ENCODE results near the gene IL1RAPL1.

Gene IL1RAPL1

GRCh38 chrX:28638775-28639174 is 51.5 kb downstream of the IL1RAPL1 start:
- Histone ChIP-seq H3K4me1 (ENCODE audit: control insufficient read depth in 2 of 2, insufficient read depth in 1 of 2, low read depth in 1 of 2, low read length in 2 of 2) (no peaks in the 10 kb centered on the region), H2BK15ac (ENCODE audit: low read length) (no peak overlapping the region), H3K23ac (ENCODE audit: low read depth, low read length, poor library complexity) (no peak overlapping the region), H2BK12ac (ENCODE audit: low read length) (no peak overlapping the region), H3K27me3 (ENCODE audit: control insufficient read depth in 3 of 3, insufficient read depth in 3 of 3, low read depth in 1 of 3, low read length in 3 of 3) (no peaks in the 10 kb centered on the region), H3K9ac (ENCODE audit: low read depth, low read length, poor library complexity) (no peak overlapping the region), H3K4me3 (ENCODE audit: low read length in 2 of 2) (no peak overlapping the region), H2BK5ac (ENCODE audit: low read length) (no peak overlapping the region), H2AFZ (ENCODE audit: low read length) (no peak overlapping the region), H3K36me3 (replicated peaks in 1 of 2; ENCODE audit: control insufficient read depth in 2 of 2, insufficient read depth in 2 of 2, low read length in 2 of 2) (no peaks in the 10 kb centered on the region), H3K9me3 (replicated peaks in 1 of 2; ENCODE audit: control insufficient read depth in 2 of 2, insufficient read depth in 1 of 2, low read depth in 1 of 2, low read length in 2 of 2) (no peaks in the 10 kb centered on the region), H3K18ac (ENCODE audit: low read length) (no peak overlapping the region), H3K4me2 (ENCODE audit: insufficient read depth, low read length, poor library complexity, severe bottlenecking) (no peak overlapping the region), H3K14ac (ENCODE audit: low read length) (no peak overlapping the region), H4K91ac (ENCODE audit: low read depth, low read length, poor library complexity) (no peak overlapping the region), H3K27ac (replicated peaks; ENCODE audit: low read length) (no peak overlapping the region), H2AK5ac (ENCODE audit: low read depth, low read length) (no peak overlapping the region), H3K79me1 (ENCODE audit: low read depth, low read length) (no peaks in the 10 kb centered on the region), H3K4ac (ENCODE audit: low read length) (no peak overlapping the region), H4K8ac (ENCODE audit: low read depth, low read length) (no peak overlapping the region), H2BK120ac (ENCODE audit: low read depth, low read length) (no peak overlapping the region)
- DNase-seq (ENCODE audit: low spot score): no peak
- no CpG with 5 or more reads among the region's 3 CpGs for WGBS, 2 donors (ENCODE audit: extremely low coverage in 2 of 2, insufficient read length in 2 of 2, insufficient replicate concordance in 1 of 2)

- H2BK5ac ChIP-seq (ENCODE audit: low read length): no peak overlapping the region
- H2BK12ac ChIP-seq (ENCODE audit: low read length): no peak overlapping the region
- no peak overlapping the region for H3K4me2 ChIP-seq (ENCODE audit: insufficient read depth, low read length, poor library complexity, severe bottlenecking)
- H4K91ac ChIP-seq (ENCODE audit: low read depth, low read length, poor library complexity): no peak overlapping the region
- H3K23ac ChIP-seq (ENCODE audit: low read depth, low read length, poor library complexity): no peak overlapping the region
- H3K9ac ChIP-seq (ENCODE audit: low read depth, low read length, poor library complexity): no peak overlapping the region
- no peak overlapping the region for H3K4me3 ChIP-seq (ENCODE audit: low read length in 2 of 2)
- no peak overlapping the region for H3K4ac ChIP-seq (ENCODE audit: low read length)
- no peaks in the 10 kb centered on the region for H3K36me3 ChIP-seq (replicated peaks in 1 of 2; ENCODE audit: control insufficient read depth in 2 of 2, insufficient read depth in 2 of 2, low read length in 2 of 2)
- no peak overlapping the region for H3K27ac ChIP-seq (replicated peaks; ENCODE audit: low read length)
- WGBS, 2 donors (ENCODE audit: extremely low coverage in 2 of 2, insufficient read length in 2 of 2, insufficient replicate concordance in 1 of 2): no CpG with 5 or more reads among the region's 2 CpGs
- no peaks in the 10 kb centered on the region for H3K4me1 ChIP-seq (ENCODE audit: control insufficient read depth in 2 of 2, insufficient read depth in 1 of 2, low read depth in 1 of 2, low read length in 2 of 2)
- no peak overlapping the region for H3K14ac ChIP-seq (ENCODE audit: low read length)
- no peak for DNase-seq (ENCODE audit: low spot score)
- H3K27me3 ChIP-seq (ENCODE audit: control insufficient read depth in 3 of 3, insufficient read depth in 3 of 3, low read depth in 1 of 3, low read length in 3 of 3): no peaks in the 10 kb centered on the region
- H2AFZ ChIP-seq (ENCODE audit: low read length): no peak overlapping the region
- no peak overlapping the region for H2BK120ac ChIP-seq (ENCODE audit: low read depth, low read length)
- H4K8ac ChIP-seq (ENCODE audit: low read depth, low read length): no peak overlapping the region
- no peaks in the 10 kb centered on the region for H3K79me1 ChIP-seq (ENCODE audit: low read depth, low read length)
- H3K9me3 ChIP-seq (replicated peaks in 1 of 2; ENCODE audit: control insufficient read depth in 2 of 2, insufficient read depth in 1 of 2, low read depth in 1 of 2, low read length in 2 of 2): no peaks in the 10 kb centered on the region
- H3K18ac ChIP-seq (ENCODE audit: low read length): no peak overlapping the region
- H2AK5ac ChIP-seq (ENCODE audit: low read depth, low read length): no peak overlapping the region
- no peak overlapping the region for H2BK15ac ChIP-seq (ENCODE audit: low read length)
Measured at GRCh38 chrX:28639451-28639850, 52.2 kb downstream of the IL1RAPL1 start.

DNA sequence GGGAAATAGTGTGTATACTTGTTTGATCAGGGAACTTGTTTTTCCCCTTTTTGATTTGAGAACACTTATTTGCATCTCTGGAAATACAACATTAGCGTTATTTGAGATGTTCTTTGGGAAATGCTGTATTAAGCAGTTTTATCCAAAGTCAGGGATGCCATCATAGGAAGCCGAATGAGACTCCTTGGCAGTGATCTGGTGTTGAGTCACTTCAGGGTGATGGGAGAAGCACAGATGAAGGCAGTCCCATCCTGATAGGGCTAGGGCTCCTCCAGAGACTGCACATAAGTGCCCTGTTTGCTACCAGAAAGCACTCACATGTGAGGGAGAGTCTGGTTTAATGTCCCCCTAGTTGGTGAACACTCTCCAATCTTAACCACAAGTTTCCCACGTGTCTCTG is 62.3 kb downstream of the IL1RAPL1 start:
- Histone ChIP-seq H2BK5ac (ENCODE audit: low read length) (no peak overlapping the region), H3K4me2 (ENCODE audit: insufficient read depth, low read length, poor library complexity, severe bottlenecking) (no peak overlapping the region), H3K9ac (ENCODE audit: low read depth, low read length, poor library complexity) (no peak overlapping the region), H3K18ac (ENCODE audit: low read length) (no peak overlapping the region), H2AFZ (ENCODE audit: low read length) (no peak overlapping the region), H2BK120ac (ENCODE audit: low read depth, low read length) (no peak overlapping the region), H3K14ac (ENCODE audit: low read length) (no peak overlapping the region), H3K4me3 (ENCODE audit: low read length in 2 of 2) (no peak overlapping the region), H2AK5ac (ENCODE audit: low read depth, low read length) (no peak overlapping the region), H3K79me1 (ENCODE audit: low read depth, low read length) (no peaks in the 10 kb centered on the region), H3K4me1 (ENCODE audit: control insufficient read depth in 2 of 2, insufficient read depth in 1 of 2, low read depth in 1 of 2, low read length in 2 of 2) (no peaks in the 10 kb centered on the region), H3K27ac (replicated peaks; ENCODE audit: low read length) (no peak overlapping the region), H3K36me3 (replicated peaks in 1 of 2; ENCODE audit: control insufficient read depth in 2 of 2, insufficient read depth in 2 of 2, low read length in 2 of 2) (no peaks in the 10 kb centered on the region), H3K9me3 (replicated peaks in 1 of 2; ENCODE audit: control insufficient read depth in 2 of 2, insufficient read depth in 1 of 2, low read depth in 1 of 2, low read length in 2 of 2) (no peaks in the 10 kb centered on the region), H4K8ac (ENCODE audit: low read depth, low read length) (no peak overlapping the region), H4K91ac (ENCODE audit: low read depth, low read length, poor library complexity) (no peak overlapping the region), H3K4ac (ENCODE audit: low read length) (no peak overlapping the region), H3K27me3 (ENCODE audit: control insufficient read depth in 3 of 3, insufficient read depth in 3 of 3, low read depth in 1 of 3, low read length in 3 of 3) (no peaks in the 10 kb centered on the region), H3K23ac (ENCODE audit: low read depth, low read length, poor library complexity) (no peak overlapping the region), H2BK12ac (ENCODE audit: low read length) (no peak overlapping the region), H2BK15ac (ENCODE audit: low read length) (no peak overlapping the region)
- whole genome bisulfite sequencing, 2 donors (ENCODE audit: extremely low coverage in 2 of 2, insufficient read length in 2 of 2, insufficient replicate concordance in 1 of 2): no CpG with 5 or more reads among the region's 3 CpGs
- no peak for DNase-seq (ENCODE audit: low spot score)

DNA sequence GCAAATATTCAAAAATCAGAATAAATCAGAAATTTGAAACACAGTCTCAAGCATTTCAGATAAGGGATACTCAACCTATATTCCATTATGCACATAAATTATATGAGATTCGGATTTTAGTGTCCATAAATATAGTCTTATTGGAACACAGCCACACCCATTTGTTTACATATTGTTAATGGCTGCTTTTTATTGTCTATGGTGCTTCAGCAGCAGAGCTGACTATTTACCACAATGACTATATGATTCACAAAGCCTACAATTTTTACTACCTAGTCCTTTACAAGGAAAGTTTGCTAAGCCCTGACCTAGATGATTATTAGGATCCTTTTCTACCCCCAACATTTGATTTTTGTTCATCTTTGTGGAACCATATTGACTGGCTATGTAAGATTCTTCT is 63.9 kb downstream of the IL1RAPL1 start:
- Histone ChIP-seq H3K36me3 (replicated peaks in 1 of 2; ENCODE audit: control insufficient read depth in 2 of 2, insufficient read depth in 2 of 2, low read length in 2 of 2) (no peaks in the 10 kb centered on the region), H2BK12ac (ENCODE audit: low read length) (no peak overlapping the region), H3K4me1 (ENCODE audit: control insufficient read depth in 2 of 2, insufficient read depth in 1 of 2, low read depth in 1 of 2, low read length in 2 of 2) (no peaks in the 10 kb centered on the region), H2AFZ (ENCODE audit: low read length) (no peak overlapping the region), H2AK5ac (ENCODE audit: low read depth, low read length) (no peak overlapping the region), H4K91ac (ENCODE audit: low read depth, low read length, poor library complexity) (no peak overlapping the region), H2BK5ac (ENCODE audit: low read length) (no peak overlapping the region), H2BK15ac (ENCODE audit: low read length) (no peak overlapping the region), H3K14ac (ENCODE audit: low read length) (no peak overlapping the region), H4K8ac (ENCODE audit: low read depth, low read length) (no peak overlapping the region), H2BK120ac (ENCODE audit: low read depth, low read length) (no peak overlapping the region), H3K23ac (ENCODE audit: low read depth, low read length, poor library complexity) (no peak overlapping the region), H3K9ac (ENCODE audit: low read depth, low read length, poor library complexity) (no peak overlapping the region), H3K4me3 (ENCODE audit: low read length in 2 of 2) (no peak overlapping the region), H3K9me3 (replicated peaks in 1 of 2; ENCODE audit: control insufficient read depth in 2 of 2, insufficient read depth in 1 of 2, low read depth in 1 of 2, low read length in 2 of 2) (peaks cover 0 to 2% of the 10 kb centered on the region in 2 donors), H3K4ac (ENCODE audit: low read length) (no peak overlapping the region), H3K27ac (replicated peaks; ENCODE audit: low read length) (no peak overlapping the region), H3K79me1 (ENCODE audit: low read depth, low read length) (no peaks in the 10 kb centered on the region), H3K4me2 (ENCODE audit: insufficient read depth, low read length, poor library complexity, severe bottlenecking) (no peak overlapping the region), H3K18ac (ENCODE audit: low read length) (no peak overlapping the region), H3K27me3 (ENCODE audit: control insufficient read depth in 3 of 3, insufficient read depth in 3 of 3, low read depth in 1 of 3, low read length in 3 of 3) (no peaks in the 10 kb centered on the region)
- no CpG with 5 or more reads among the region's 1 CpG for WGBS, 2 donors (ENCODE audit: extremely low coverage in 2 of 2, insufficient read length in 2 of 2, insufficient replicate concordance in 1 of 2)
- no peak for DNase-seq (ENCODE audit: low spot score)

Measured in neuronal stem cell (in vitro differentiated cells).